IMR-90 (cell line): Measurements from ENCODE around the gene BFSP1. TPM values are rescaled to one million over a fixed set of nuclear protein-coding genes. Genes with fewer than 3 reads are reported as not detected.
A peak's percentile ranks its signal among the peaks of the same experiment; 100 is the strongest.

ENCODE experiments used
- ATAC-seq: fragments of 200-7000 bp; cut with Tn5 transposase; 2 replicates; pipeline ENCODE4 v1.9.1; 2020; ENCODE audit warnings: low read depth, mild to moderate bottlenecking, moderate library complexity
- BruUV-seq: library from RNA; stranded (reverse); fragments of 400-500 nt; replicated peaks from 2 replicates; lab custom pipeline; 2021; lab: Mats Ljungman, UMichigan
- CTCF ChIA-PET: fragments of 300-600 bp; formaldehyde crosslinking; extraction: SDS; loops from one replicate; lab custom pipeline; 2021; ENCODE audit warnings: antibody characterized with exemption; lab: Yijun Ruan, JAX
- POLR2A ChIA-PET: fragments of 300-600 bp; sonication (Branson Sonifier 250); formaldehyde crosslinking; loops from one replicate; lab custom pipeline; 2022; ENCODE audit warnings: antibody characterized with exemption; ENCODE audit not compliant: unreplicated experiment; lab: Charles Lee
- DNase-seq: peaks from one replicate; pipeline ENCODE4 v3.0.0; 2013
- H2AFZ ChIP-seq: replicated peaks from 2 replicates; pipeline ENCODE3; 2013; ENCODE audit warnings: low read length, mild to moderate bottlenecking; ENCODE audit not compliant: poor library complexity
- H2AK5ac ChIP-seq: 2 replicates; pipeline ENCODE4 v1.6.1; 2013; ENCODE audit warnings: low read depth, low read length, inconsistent platforms
- H2AK9ac ChIP-seq: replicated peaks from 2 replicates; pipeline ENCODE3; 2013; ENCODE audit warnings: mild to moderate bottlenecking, low read depth, low read length, moderate library complexity; ENCODE audit not compliant: poor library complexity
- H2BK120ac ChIP-seq: 2 replicates; pipeline ENCODE4 v1.6.1; 2013; ENCODE audit warnings: low read depth, low read length, inconsistent platforms
- H2BK15ac ChIP-seq: 3 replicates; pipeline ENCODE4 v1.6.1; 2013; ENCODE audit warnings: low read depth, low read length, inconsistent platforms
- H2BK20ac ChIP-seq: 2 replicates; pipeline ENCODE4 v1.6.1; 2013; ENCODE audit warnings: low read depth, mild to moderate bottlenecking, inconsistent platforms, low read length, moderate library complexity
- H2BK5ac ChIP-seq: 2 replicates; pipeline ENCODE4 v1.6.1; 2013; ENCODE audit warnings: mild to moderate bottlenecking, low read depth, low read length, inconsistent platforms; ENCODE audit not compliant: poor library complexity, severe bottlenecking
- H3K14ac ChIP-seq: replicated peaks from 2 replicates; pipeline ENCODE4 v1.6.1; 2013; ENCODE audit warnings: low read depth, low read length, inconsistent platforms
- H3K18ac ChIP-seq: 2 replicates; pipeline ENCODE4 v1.6.1; 2013; ENCODE audit warnings: low read depth, low read length, control low read depth
- H3K23ac ChIP-seq: 2 replicates; pipeline ENCODE4 v1.6.1; 2013; ENCODE audit warnings: low read depth, low read length, inconsistent platforms
- H3K27ac ChIP-seq: 2 replicates; pipeline ENCODE4 v1.5.1; 2013; ENCODE audit warnings: mild to moderate bottlenecking, control low read depth, low read length; ENCODE audit not compliant: insufficient read depth
- H3K27me3 ChIP-seq: 2 replicates; pipeline ENCODE4 v1.6.1; 2013; ENCODE audit warnings: low read length; ENCODE audit not compliant: control insufficient read depth, insufficient read depth
- H3K36me3 ChIP-seq: 2 replicates; pipeline ENCODE4 v1.6.1; 2013; ENCODE audit warnings: low read length, mixed read lengths; ENCODE audit not compliant: control insufficient read depth, insufficient read depth
- H3K4ac ChIP-seq: 2 replicates; pipeline ENCODE4 v1.6.1; 2013; ENCODE audit warnings: low read depth, low read length, inconsistent platforms
- H3K4me1 ChIP-seq: 2 replicates; pipeline ENCODE4 v1.6.1; 2013; ENCODE audit warnings: low read length, mixed read lengths; ENCODE audit not compliant: control insufficient read depth, insufficient read depth
- H3K4me2 ChIP-seq: 2 replicates; pipeline ENCODE4 v1.6.1; 2013; ENCODE audit warnings: low read depth, mild to moderate bottlenecking, control low read depth, low read length, moderate library complexity
- H3K4me3 ChIP-seq: 2 replicates; pipeline ENCODE4 v1.5.1; 2013; ENCODE audit warnings: low read depth, mild to moderate bottlenecking, control low read depth, low read length, moderate library complexity; ENCODE audit not compliant: insufficient read depth
- H3K56ac ChIP-seq: 2 replicates; pipeline ENCODE4 v1.6.1; 2013; ENCODE audit warnings: low read length, inconsistent platforms; ENCODE audit not compliant: insufficient read depth; ENCODE audit errors: extremely low read depth
- H3K79me1 ChIP-seq, 2 experiments: 2 replicates each; pipeline ENCODE4 v1.6.1; 2013; ENCODE audit warnings: low read length in 2 of 2, inconsistent platforms in 1 of 2, low read depth in 1 of 2
- H3K9ac ChIP-seq: 2 replicates; pipeline ENCODE4 v1.6.1; 2013; ENCODE audit warnings: low read depth, low read length, control low read depth
- H3K9me1 ChIP-seq: 2 replicates; pipeline ENCODE4 v1.6.1; 2013; ENCODE audit warnings: low read length, inconsistent platforms; ENCODE audit not compliant: insufficient read depth
- H3K9me3 ChIP-seq: 2 replicates; pipeline ENCODE4 v1.6.1; 2013; ENCODE audit warnings: low read length; ENCODE audit not compliant: control insufficient read depth, insufficient read depth
- H4K20me1 ChIP-seq: 2 replicates; pipeline ENCODE4 v1.6.1; 2013; ENCODE audit warnings: low read length, inconsistent platforms; ENCODE audit not compliant: insufficient read depth
- H4K5ac ChIP-seq: 2 replicates; pipeline ENCODE4 v1.6.1; 2013; ENCODE audit warnings: mild to moderate bottlenecking, low read depth, low read length, control low read depth
- H4K8ac ChIP-seq, 2 experiments: 2 replicates each; pipeline ENCODE4 v1.6.1; 2013; ENCODE audit warnings: low read depth in 2 of 2, low read length in 2 of 2, control low read depth in 1 of 2, inconsistent platforms in 1 of 2
- H4K91ac ChIP-seq: 2 replicates; pipeline ENCODE4 v1.6.1; 2013; ENCODE audit warnings: low read depth, low read length, inconsistent platforms; ENCODE audit not compliant: insufficient read depth
- BHLHE40 ChIP-seq: fragments of 150-350 bp; IDR thresholded peaks from 2 replicates; pipeline ENCODE4 v1.6.1; 2016; ENCODE audit warnings: mild to moderate bottlenecking, low read depth, low read length
- CHD1 ChIP-seq: IDR thresholded peaks from 2 replicates; pipeline ENCODE4 v1.6.1; 2012; ENCODE audit warnings: low read depth, low read length, improper control_type of control experiment
- FOS ChIP-seq: fragments of 150-350 bp; IDR thresholded peaks from 2 replicates; pipeline ENCODE4 v1.6.1; 2016; ENCODE audit warnings: low read depth, low read length
- MAFK ChIP-seq: IDR thresholded peaks from 2 replicates; pipeline ENCODE4 v1.6.1; 2012; ENCODE audit warnings: low read depth, low read length, improper control_type of control experiment
- MAZ ChIP-seq: IDR thresholded peaks from 2 replicates; pipeline ENCODE4 v1.6.1; 2012; ENCODE audit warnings: low read depth, mild to moderate bottlenecking, low read length, improper control_type of control experiment, moderate library complexity, borderline replicate concordance
- MXI1 ChIP-seq: IDR thresholded peaks from 2 replicates; pipeline ENCODE4 v1.6.1; 2012; ENCODE audit warnings: low read depth, mild to moderate bottlenecking, low read length, moderate library complexity, borderline replicate concordance
- NFE2L2 ChIP-seq: fragments of 150-350 bp; IDR thresholded peaks from 2 replicates; pipeline ENCODE4 v1.6.1; 2016; ENCODE audit warnings: low read depth, mild to moderate bottlenecking, low read length
- POLR2A ChIP-seq: IDR thresholded peaks from 2 replicates; pipeline ENCODE4 v1.6.1; 2012; ENCODE audit warnings: mild to moderate bottlenecking, low read depth, low read length
- RAD21 ChIP-seq: IDR thresholded peaks from 2 replicates; pipeline ENCODE4 v1.6.1; 2012; ENCODE audit warnings: low read length, improper control_type of control experiment
- RCOR1 ChIP-seq: IDR thresholded peaks from 2 replicates; pipeline ENCODE4 v1.6.1; 2012; ENCODE audit warnings: mild to moderate bottlenecking, low read length, improper control_type of control experiment; ENCODE audit not compliant: insufficient replicate concordance
- RFX5 ChIP-seq: IDR thresholded peaks from 2 replicates; pipeline ENCODE4 v1.8.0; 2012; ENCODE audit warnings: low read depth, mild to moderate bottlenecking, low read length, moderate library complexity
- SMC3 ChIP-seq: fragments of 150-350 bp; IDR thresholded peaks from 2 replicates; pipeline ENCODE4 v1.6.1; 2016; ENCODE audit warnings: low read depth, mild to moderate bottlenecking, antibody characterized with exemption, low read length, moderate library complexity
- WGBS, 2 experiments: methylation state at CpG; one replicate each; pipeline versions ENCODE4 v1.1.5 to v1.1.7; 2013; ENCODE audit warnings: missing lambda C conversion rate in 2 of 2; ENCODE audit not compliant: insufficient read length in 1 of 2; ENCODE audit errors: extremely low coverage in 2 of 2; 5-methylcytosine and 5-hydroxymethylcytosine counted together
- dilution Hi-C: fragments of 300-500 bp; cut with HindIII; formaldehyde crosslinking; loops from one replicate; pipeline ENCODE4 v1.14.3; 2018; ENCODE audit warnings: low sequenced_read_pairs; ENCODE audit not compliant: unreplicated experiment
- in situ Hi-C: fragments of 300-500 bp; cut with MboI; formaldehyde crosslinking; loops from 3 replicates; pipeline ENCODE4 v1.14.3; 2019; ENCODE audit warnings: low sequenced_read_pairs, inconsistent platforms, mixed read lengths
- intact Hi-C: fragments of 100-400 bp; cut with micrococcal nuclease; formaldehyde crosslinking; loops from 2 replicates; pipeline ENCODE4 v1.10.0; 2022
- polyA plus RNA-seq, 3 experiments: library from polyadenylated mRNA; depleted of rRNA; stranded (reverse); fragments of >200 nt; gene quantifications; 2 replicates each; pipeline ENCODE4 v1.2.3, GENCODE V29; 2012; ENCODE audit warnings: low replicate concordance in 1 of 3
- total RNA-seq: library from RNA; depleted of rRNA; stranded (reverse); fragments of >200 nt; gene quantifications from 2 replicates; pipeline ENCODE4 v1.2.3, GENCODE V29; 2012
- TF ChIP-seq, protein P1 (sequence below): fragments of 150-350 bp; IDR thresholded peaks from 2 replicates; pipeline ENCODE4 v1.6.1; 2017; ENCODE audit warnings: mild to moderate bottlenecking, antibody characterized with exemption, low read length, low read depth
- TF ChIP-seq, protein P2 (sequence below): fragments of 150-350 bp; IDR thresholded peaks from 2 replicates; pipeline ENCODE4 v1.6.1; 2016; ENCODE audit warnings: low read depth, mild to moderate bottlenecking, low read length, moderate library complexity, borderline replicate concordance
- TF ChIP-seq, protein P3 (sequence below): conservative IDR thresholded peaks from 2 replicates; pipeline ENCODE4 v1.5.1; 2012; ENCODE audit warnings: mild to moderate bottlenecking, low read depth, low read length, improper control_type of control experiment

Gene BFSP1
- total and polyA plus RNA-seq, 2 of the 4 experiments (the other 2 are of a cell fraction) = 1.1 to 2.0 TPM

DNA sequence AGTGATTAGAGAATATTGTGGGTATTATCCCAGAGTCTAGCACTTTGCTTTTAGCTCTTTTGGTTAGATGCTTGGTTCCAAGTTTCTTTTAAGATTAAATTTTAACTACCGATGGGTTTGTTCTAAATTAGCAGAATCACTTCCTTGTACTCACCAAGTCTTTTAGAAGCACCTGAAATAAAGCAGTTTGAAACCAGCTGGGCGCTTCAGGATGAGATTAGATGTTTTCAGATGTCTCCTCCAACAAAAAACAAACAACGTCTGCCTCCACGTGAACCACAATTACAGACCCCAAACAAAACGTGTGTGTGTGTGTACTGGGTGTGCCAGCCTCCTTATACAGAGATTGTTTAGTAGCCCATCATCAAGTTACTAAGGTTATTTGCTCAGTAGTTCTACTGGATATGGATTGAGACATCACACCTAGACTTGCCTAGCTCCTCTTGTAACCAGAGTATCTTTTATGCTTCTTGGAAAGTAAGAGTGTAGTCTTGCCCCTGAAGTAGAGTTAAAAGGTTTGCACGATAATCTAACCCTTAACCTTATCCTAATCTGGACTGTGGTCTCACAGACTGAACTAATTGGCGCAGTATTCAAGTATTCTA is 41.0 kb upstream of the BFSP1 start:
- Histone ChIP-seq H3K9me1 (peaks cover 6% of the 10 kb centered on the region), H3K27me3 (no peaks in the 10 kb centered on the region), H3K23ac (peak overlapping the region; percentile 14), H2AK9ac (no peak overlapping the region), H3K4me1 (peaks cover 10% of the 10 kb centered on the region), H2AFZ (no peak overlapping the region), H3K4me2 (peak overlapping the region; percentile 73), H4K8ac (no peak overlapping the region; a peak in 1 of 4 replicates), H3K79me1 (peaks cover 8 to 42% of the 10 kb centered on the region in 2 experiments), H2AK5ac (no peak overlapping the region), H2BK15ac (no peak overlapping the region), H3K27ac (no peak overlapping the region), H4K20me1 (peaks cover 68% of the 10 kb centered on the region), H3K14ac (0 out of 2 replicates have a peak overlapping the region, but pooled peaks have one; percentile 8), H3K18ac (no peak overlapping the region), H2BK120ac (no peak overlapping the region), H3K4ac (no peak overlapping the region), H2BK20ac (no peak overlapping the region), H3K56ac (no peak overlapping the region), H3K9ac (peak overlapping the region; percentile 67), H3K36me3 (peaks cover 6% of the 10 kb centered on the region), H2BK5ac (peak overlapping the region; percentile 5), H3K9me3 (no peaks in the 10 kb centered on the region), H4K91ac (no peak overlapping the region), H4K5ac (no peak overlapping the region), H3K4me3 (peak overlapping the region; percentile 22)
- BruUV-seq = TSS peak; percentile 20
- TF ChIP-seq, protein P1, sequence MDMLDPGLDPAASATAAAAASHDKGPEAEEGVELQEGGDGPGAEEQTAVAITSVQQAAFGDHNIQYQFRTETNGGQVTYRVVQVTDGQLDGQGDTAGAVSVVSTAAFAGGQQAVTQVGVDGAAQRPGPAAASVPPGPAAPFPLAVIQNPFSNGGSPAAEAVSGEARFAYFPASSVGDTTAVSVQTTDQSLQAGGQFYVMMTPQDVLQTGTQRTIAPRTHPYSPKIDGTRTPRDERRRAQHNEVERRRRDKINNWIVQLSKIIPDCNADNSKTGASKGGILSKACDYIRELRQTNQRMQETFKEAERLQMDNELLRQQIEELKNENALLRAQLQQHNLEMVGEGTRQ = no peak
- TF ChIP-seq, protein P2, sequence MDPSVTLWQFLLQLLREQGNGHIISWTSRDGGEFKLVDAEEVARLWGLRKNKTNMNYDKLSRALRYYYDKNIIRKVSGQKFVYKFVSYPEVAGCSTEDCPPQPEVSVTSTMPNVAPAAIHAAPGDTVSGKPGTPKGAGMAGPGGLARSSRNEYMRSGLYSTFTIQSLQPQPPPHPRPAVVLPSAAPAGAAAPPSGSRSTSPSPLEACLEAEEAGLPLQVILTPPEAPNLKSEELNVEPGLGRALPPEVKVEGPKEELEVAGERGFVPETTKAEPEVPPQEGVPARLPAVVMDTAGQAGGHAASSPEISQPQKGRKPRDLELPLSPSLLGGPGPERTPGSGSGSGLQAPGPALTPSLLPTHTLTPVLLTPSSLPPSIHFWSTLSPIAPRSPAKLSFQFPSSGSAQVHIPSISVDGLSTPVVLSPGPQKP = no peak
- TF ChIP-seq RFX5 (no peak), POLR2A (no peak), RCOR1 (no peak), RAD21 (no peak), SMC3 (no peak), NFE2L2 (no peak), BHLHE40 (no peak), MXI1 (no peak), MAFK (no peak), FOS (no peak), CHD1 (no peak), MAZ (no peak)
- TF ChIP-seq, protein P3, sequence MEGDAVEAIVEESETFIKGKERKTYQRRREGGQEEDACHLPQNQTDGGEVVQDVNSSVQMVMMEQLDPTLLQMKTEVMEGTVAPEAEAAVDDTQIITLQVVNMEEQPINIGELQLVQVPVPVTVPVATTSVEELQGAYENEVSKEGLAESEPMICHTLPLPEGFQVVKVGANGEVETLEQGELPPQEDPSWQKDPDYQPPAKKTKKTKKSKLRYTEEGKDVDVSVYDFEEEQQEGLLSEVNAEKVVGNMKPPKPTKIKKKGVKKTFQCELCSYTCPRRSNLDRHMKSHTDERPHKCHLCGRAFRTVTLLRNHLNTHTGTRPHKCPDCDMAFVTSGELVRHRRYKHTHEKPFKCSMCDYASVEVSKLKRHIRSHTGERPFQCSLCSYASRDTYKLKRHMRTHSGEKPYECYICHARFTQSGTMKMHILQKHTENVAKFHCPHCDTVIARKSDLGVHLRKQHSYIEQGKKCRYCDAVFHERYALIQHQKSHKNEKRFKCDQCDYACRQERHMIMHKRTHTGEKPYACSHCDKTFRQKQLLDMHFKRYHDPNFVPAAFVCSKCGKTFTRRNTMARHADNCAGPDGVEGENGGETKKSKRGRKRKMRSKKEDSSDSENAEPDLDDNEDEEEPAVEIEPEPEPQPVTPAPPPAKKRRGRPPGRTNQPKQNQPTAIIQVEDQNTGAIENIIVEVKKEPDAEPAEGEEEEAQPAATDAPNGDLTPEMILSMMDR = no peak
- intact Hi-C loops = loop anchor here (2.0 to 5.0 kb wide), 2 partner anchors 23 to 35 kb away; no protein-coding TSS in a partner anchor
- DNase-seq = no peak
- dilution Hi-C loops = no loop called here
- ChIA-PET POLR2A (interaction anchor here (0.6 to 0.7 kb wide), 2 partner anchors 35 to 1534 kb away, joined by 3 to 5 read pairs; no protein-coding TSS in a partner anchor), CTCF (interaction anchor here (1.2 to 1.8 kb wide), 6 partner anchors 8 to 34 kb away, joined by 3 to 7 read pairs (median 6); no protein-coding TSS in a partner anchor)
- in situ Hi-C loops = loop anchor here (5.0 kb wide), 1 partner anchor 35 kb away; no protein-coding TSS in a partner anchor
- no peak for ATAC-seq
- WGBS, 2 experiments = no CpG with 5 or more reads among the region's 7 CpGs
